Neural progenitor cell (in vitro differentiated cells): ENCODE measurements around the gene STRA6. TPM values are rescaled to one million over a fixed set of nuclear protein-coding genes. Genes with fewer than 3 reads are reported as not detected.

ENCODE experiments used
- DNase-seq: peaks from one replicate; pipeline ENCODE4 v3.0.0-alpha.2; 2016; ENCODE audit warnings: low spot score
- H2AFZ ChIP-seq: fragments of 200-600 bp; sonication (generic); replicated peaks from 2 replicates; pipeline ENCODE4 v1.6.1; 2016; ENCODE audit warnings: antibody characterized with exemption
- H3F3A ChIP-seq: fragments of 200-600 bp; sonication (generic); 2 replicates; pipeline ENCODE4 v1.6.1; 2016; ENCODE audit warnings: antibody characterized with exemption, low read depth
- H3K27ac ChIP-seq: fragments of 200-600 bp; sonication (generic); 2 replicates; pipeline ENCODE4 v1.5.1; 2016; ENCODE audit warnings: mild to moderate bottlenecking
- H3K27me3 ChIP-seq: fragments of 200-600 bp; sonication (generic); 2 replicates; pipeline ENCODE4 v1.6.1; 2016; ENCODE audit warnings: mild to moderate bottlenecking, moderate library complexity
- H3K36me3 ChIP-seq: fragments of 200-600 bp; sonication (generic); 2 replicates; pipeline ENCODE4 v1.5.1; 2016
- H3K4me1 ChIP-seq: fragments of 200-600 bp; sonication (generic); 2 replicates; pipeline ENCODE4 v1.6.1; 2016; ENCODE audit warnings: mixed run types
- H3K4me2 ChIP-seq: fragments of 200-600 bp; sonication (generic); 2 replicates; pipeline ENCODE4 v1.6.1; 2016
- H3K4me3 ChIP-seq: fragments of 200-600 bp; sonication (generic); 2 replicates; pipeline ENCODE4 v1.5.1; 2016
- H3K79me2 ChIP-seq: fragments of 200-600 bp; sonication (generic); 2 replicates; pipeline ENCODE4 v1.6.1; 2016; ENCODE audit warnings: low read depth
- H3K9ac ChIP-seq: fragments of 200-600 bp; sonication (generic); 2 replicates; pipeline ENCODE4 v1.6.1; 2016
- H3K9me3 ChIP-seq: fragments of 200-600 bp; sonication (generic); 2 replicates; pipeline ENCODE4 v1.5.1; 2016; ENCODE audit warnings: low read depth
- H4K20me1 ChIP-seq: fragments of 200-600 bp; sonication (generic); 2 replicates; pipeline ENCODE4 v1.6.1; 2016; ENCODE audit warnings: low read depth
- H3K27ac Mint-ChIP-seq: 3 replicates; pipeline ENCODE4 v1.8.0; 2021; ENCODE audit warnings: mixed read lengths
- H3K27me3 Mint-ChIP-seq: 2 replicates; pipeline ENCODE4 v1.8.0; 2022; ENCODE audit warnings: low read depth, mild to moderate bottlenecking, inconsistent platforms, moderate library complexity, mixed read lengths; ENCODE audit not compliant: insufficient read depth
- H3K36me3 Mint-ChIP-seq: 3 replicates; pipeline ENCODE4 v1.8.0; 2021; ENCODE audit warnings: mixed read lengths
- H3K4me1 Mint-ChIP-seq: 3 replicates; pipeline ENCODE4 v1.8.0; 2021; ENCODE audit warnings: mixed read lengths
- H3K4me3 Mint-ChIP-seq: 3 replicates; pipeline ENCODE4 v1.8.0; 2021; ENCODE audit warnings: mild to moderate bottlenecking, moderate library complexity, mixed read lengths
- H3K9me3 Mint-ChIP-seq: 3 replicates; pipeline ENCODE4 v1.8.0; 2020; ENCODE audit warnings: mixed read lengths
- EZH2 ChIP-seq: fragments of 200-600 bp; sonication (generic); IDR thresholded peaks from 2 replicates; pipeline ENCODE4 v1.6.1; 2017; ENCODE audit warnings: antibody characterized with exemption, mild to moderate bottlenecking, moderate library complexity
- EZH2phosphoT487 ChIP-seq: fragments of 200-600 bp; sonication (generic); IDR thresholded peaks from 2 replicates; pipeline ENCODE4 v1.6.1; 2017; ENCODE audit warnings: antibody characterized with exemption
- total RNA-seq: library from RNA; depleted of rRNA; stranded (reverse); fragments of >200 nt; gene quantifications from 2 replicates; pipeline ENCODE4 v1.2.3, GENCODE V29; 2015; ENCODE audit warnings: low replicate concordance
- TF ChIP-seq, protein P1 (sequence below): fragments of 200-600 bp; sonication (generic); IDR thresholded peaks from 2 replicates; pipeline ENCODE4 v1.5.1; 2017; ENCODE audit warnings: antibody characterized with exemption, mild to moderate bottlenecking

The STRA6 gene
- total RNA-seq, 1 donor from 2014 or later = 3.1 TPM

- peaks cover 42% of the 10 kb centered on the region for H3K4me1 Mint-ChIP-seq
- no peak overlapping the region for H3K9ac ChIP-seq
- TF ChIP-seq, protein P1, sequence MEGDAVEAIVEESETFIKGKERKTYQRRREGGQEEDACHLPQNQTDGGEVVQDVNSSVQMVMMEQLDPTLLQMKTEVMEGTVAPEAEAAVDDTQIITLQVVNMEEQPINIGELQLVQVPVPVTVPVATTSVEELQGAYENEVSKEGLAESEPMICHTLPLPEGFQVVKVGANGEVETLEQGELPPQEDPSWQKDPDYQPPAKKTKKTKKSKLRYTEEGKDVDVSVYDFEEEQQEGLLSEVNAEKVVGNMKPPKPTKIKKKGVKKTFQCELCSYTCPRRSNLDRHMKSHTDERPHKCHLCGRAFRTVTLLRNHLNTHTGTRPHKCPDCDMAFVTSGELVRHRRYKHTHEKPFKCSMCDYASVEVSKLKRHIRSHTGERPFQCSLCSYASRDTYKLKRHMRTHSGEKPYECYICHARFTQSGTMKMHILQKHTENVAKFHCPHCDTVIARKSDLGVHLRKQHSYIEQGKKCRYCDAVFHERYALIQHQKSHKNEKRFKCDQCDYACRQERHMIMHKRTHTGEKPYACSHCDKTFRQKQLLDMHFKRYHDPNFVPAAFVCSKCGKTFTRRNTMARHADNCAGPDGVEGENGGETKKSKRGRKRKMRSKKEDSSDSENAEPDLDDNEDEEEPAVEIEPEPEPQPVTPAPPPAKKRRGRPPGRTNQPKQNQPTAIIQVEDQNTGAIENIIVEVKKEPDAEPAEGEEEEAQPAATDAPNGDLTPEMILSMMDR = no peak
- no peak for TF ChIP-seq EZH2
- no peak for TF ChIP-seq EZH2phosphoT487
- H3K36me3 ChIP-seq = no peaks in the 10 kb centered on the region
- H3K4me2 ChIP-seq = no peak overlapping the region
- H3K27ac ChIP-seq = no peak overlapping the region
- no peaks in the 10 kb centered on the region for H3K27me3 ChIP-seq
- no peak overlapping the region for H3K27ac Mint-ChIP-seq
- no peak overlapping the region for H3K4me3 Mint-ChIP-seq
- peaks cover 40% of the 10 kb centered on the region for H3K4me1 ChIP-seq
- H3K9me3 Mint-ChIP-seq = no peaks in the 10 kb centered on the region
- H3K36me3 Mint-ChIP-seq = no peaks in the 10 kb centered on the region
- peaks cover 30% of the 10 kb centered on the region for H3F3A ChIP-seq
- peaks cover 17% of the 10 kb centered on the region for H3K27me3 Mint-ChIP-seq
- H3K9me3 ChIP-seq = no peaks in the 10 kb centered on the region
- no peak overlapping the region for H2AFZ ChIP-seq
- H4K20me1 ChIP-seq = no peaks in the 10 kb centered on the region
- DNase-seq = no peak
- no peaks in the 10 kb centered on the region for H3K79me2 ChIP-seq
- H3K4me3 ChIP-seq = no peak overlapping the region
These were observed 3.3 kb downstream of the STRA6 start for GRCh38 chr15:74199297-74199652.

GRCh38 chr15:74197176-74197965 lies 5.2 kb downstream of the STRA6 start:
- no peak overlapping the region for H3K9ac ChIP-seq
- Mint-ChIP-seq H3K4me3 (no peak overlapping the region), H3K36me3 (no peaks in the 10 kb centered on the region), H3K27ac (no peak overlapping the region), H3K27me3 (peaks cover 11% of the 10 kb centered on the region), H3K4me1 (peaks cover 41% of the 10 kb centered on the region), H3K9me3 (no peaks in the 10 kb centered on the region)
- H3K27ac ChIP-seq = no peak overlapping the region
- no peaks in the 10 kb centered on the region for H3K27me3 ChIP-seq
- H3K4me1 ChIP-seq = peaks cover 25% of the 10 kb centered on the region
- no peak overlapping the region for H3K4me3 ChIP-seq
- peaks cover 11% of the 10 kb centered on the region for H3F3A ChIP-seq
- no peaks in the 10 kb centered on the region for H3K9me3 ChIP-seq
- TF ChIP-seq EZH2phosphoT487 (no peak), EZH2 (no peak)
- TF ChIP-seq, protein P1 = no peak
- DNase-seq = no peak
- no peak overlapping the region for H2AFZ ChIP-seq
- no peaks in the 10 kb centered on the region for H3K79me2 ChIP-seq
- no peak overlapping the region for H3K4me2 ChIP-seq
- no peaks in the 10 kb centered on the region for H3K36me3 ChIP-seq
- H4K20me1 ChIP-seq = no peaks in the 10 kb centered on the region

GRCh38 chr15:74196175-74196574 lies 6.4 kb downstream of the STRA6 start:
- Histone ChIP-seq H3K27ac (no peak overlapping the region), H3F3A (no peaks in the 10 kb centered on the region), H3K9ac (no peak overlapping the region), H3K27me3 (no peaks in the 10 kb centered on the region), H4K20me1 (no peaks in the 10 kb centered on the region), H3K4me1 (peaks cover 23% of the 10 kb centered on the region), H3K9me3 (no peaks in the 10 kb centered on the region), H3K4me3 (no peak overlapping the region), H2AFZ (no peak overlapping the region), H3K36me3 (no peaks in the 10 kb centered on the region), H3K4me2 (no peak overlapping the region), H3K79me2 (no peaks in the 10 kb centered on the region)
- H3K36me3 Mint-ChIP-seq = no peaks in the 10 kb centered on the region
- H3K27ac Mint-ChIP-seq = no peak overlapping the region
- peaks cover 42% of the 10 kb centered on the region for H3K4me1 Mint-ChIP-seq
- TF ChIP-seq, protein P1 = no peak
- TF ChIP-seq EZH2phosphoT487 (no peak), EZH2 (no peak)
- H3K9me3 Mint-ChIP-seq = no peaks in the 10 kb centered on the region
- H3K4me3 Mint-ChIP-seq = no peak overlapping the region
- no peak for DNase-seq
- H3K27me3 Mint-ChIP-seq = peaks cover 10% of the 10 kb centered on the region
